Measurements from ENCODE around the gene TFF2.

The TFF2 gene

GRCh38 chr21:42346866-42347600 lies 3.8 kb downstream of the TFF2 start:
- no peak for DNase-seq (ENCODE audit: low read depth in 2 of 2)

GRCh38 chr21:42346441-42346840 lies 4.4 kb downstream of the TFF2 start:
- DNase-seq (ENCODE audit: low read depth in 2 of 2): no peak

GRCh38 chr21:42344631-42345030 lies 6.2 kb downstream of the TFF2 start:
- DNase-seq (ENCODE audit: low read depth in 2 of 2): no peak

GRCh38 chr21:42343963-42344510 lies 6.8 kb downstream of the TFF2 start:
- DNase-seq (ENCODE audit: low read depth in 2 of 2): no peak

GRCh38 chr21:42343556-42343955 lies 7.2 kb downstream of the TFF2 start:
- no peak for DNase-seq (ENCODE audit: low read depth in 2 of 2)

- DNase-seq (ENCODE audit: low read depth in 2 of 2): no peak
These were observed 7.7 kb downstream of the TFF2 start for GRCh38 chr21:42343101-42343500.

- DNase-seq (ENCODE audit: low read depth in 2 of 2): no peak
These were observed 8.8 kb downstream of the TFF2 start for GRCh38 chr21:42341776-42342542.

GRCh38 chr21:42340187-42341050 lies 10.4 kb downstream of the TFF2 start:
- no peak for DNase-seq (ENCODE audit: low read depth in 2 of 2)

GRCh38 chr21:42338729-42339715 lies 11.8 kb downstream of the TFF2 start:
- no peak for DNase-seq (ENCODE audit: low read depth in 2 of 2)

- DNase-seq (ENCODE audit: low read depth in 2 of 2): peak; percentile 55 to 70
These were observed 12.7 kb downstream of the TFF2 start for GRCh38 chr21:42337830-42338728.

- DNase-seq (ENCODE audit: low read depth in 2 of 2): no peak
These were observed 13.5 kb downstream of the TFF2 start for GRCh38 chr21:42337276-42337675.

GRCh38 chr21:42336054-42336453 lies 14.7 kb downstream of the TFF2 start:
- DNase-seq (ENCODE audit: low read depth in 2 of 2): no peak

- no peak for DNase-seq (ENCODE audit: low read depth in 2 of 2)
These were observed 18.1 kb downstream of the TFF2 start for GRCh38 chr21:42332557-42333317.

- no peak for DNase-seq (ENCODE audit: low read depth in 2 of 2)
These were observed 19.1 kb downstream of the TFF2 start for GRCh38 chr21:42331660-42332059.

GRCh38 chr21:42330380-42331371 lies 20.1 kb downstream of the TFF2 start:
- DNase-seq (ENCODE audit: low read depth in 2 of 2): no peak

GRCh38 chr21:42324896-42325295 lies 25.9 kb downstream of the TFF2 start:
- no peak for DNase-seq (ENCODE audit: low read depth in 2 of 2)

GRCh38 chr21:42321845-42322244 lies 28.9 kb downstream of the TFF2 start:
- no peak for DNase-seq (ENCODE audit: low read depth in 2 of 2)

- no peak for DNase-seq (ENCODE audit: low read depth in 2 of 2)
These were observed 29.6 kb downstream of the TFF2 start for GRCh38 chr21:42321231-42321630.
